ENCODE results near the gene XRCC5. TPM values are rescaled to one million over a fixed set of nuclear protein-coding genes. Genes with fewer than 3 reads are reported as not detected.

Gene XRCC5
- total RNA-seq, 1 donor from 2014 or later = 334 TPM

- DNase-seq (ENCODE audit: low read depth) = peak; percentile 42
These were observed 24.6 kb upstream of the XRCC5 start for GRCh38 chr2:216084547-216084946.

- DNase-seq (ENCODE audit: low read depth) = peak; percentile 71
These were observed 22.8 kb upstream of the XRCC5 start for GRCh38 chr2:216086207-216086893.

GRCh38 chr2:216090369-216090786, 18.8 kb upstream of the XRCC5 start:
- DNase-seq (ENCODE audit: low read depth) = no peak

GRCh38 chr2:216092646-216093045, 16.5 kb upstream of the XRCC5 start:
- DNase-seq (ENCODE audit: low read depth) = no peak

- no peak for DNase-seq (ENCODE audit: low read depth)
These were observed 14.4 kb upstream of the XRCC5 start for GRCh38 chr2:216094701-216095100.

GRCh38 chr2:216098421-216099334, 10.5 kb upstream of the XRCC5 start:
- DNase-seq (ENCODE audit: low read depth) = no peak

GRCh38 chr2:216101109-216101508, 8.0 kb upstream of the XRCC5 start:
- DNase-seq (ENCODE audit: low read depth) = no peak

GRCh38 chr2:216103213-216103612, 5.9 kb upstream of the XRCC5 start:
- no peak for DNase-seq (ENCODE audit: low read depth)

GRCh38 chr2:216104691-216105090, 4.5 kb upstream of the XRCC5 start:
- DNase-seq (ENCODE audit: low read depth) = no peak

- DNase-seq (ENCODE audit: low read depth) = no peak
These were observed 1.8 kb upstream of the XRCC5 start for GRCh38 chr2:216107320-216107719.

- DNase-seq (ENCODE audit: low read depth) = no peak
These were observed 1.4 kb upstream of the XRCC5 start for GRCh38 chr2:216107760-216108159.

- no peak for DNase-seq (ENCODE audit: low read depth)
These were observed 710 bp upstream of the XRCC5 start for GRCh38 chr2:216108310-216108966.

GRCh38 chr2:216109962-216110614, 940 bp downstream of the XRCC5 start:
- peak; percentile 70 for DNase-seq (ENCODE audit: low read depth)

GRCh38 chr2:216110620-216111019, 1.5 kb downstream of the XRCC5 start:
- DNase-seq (ENCODE audit: low read depth) = no peak

- DNase-seq (ENCODE audit: low read depth) = no peak
These were observed 2.0 kb downstream of the XRCC5 start for GRCh38 chr2:216111122-216111521.

GRCh38 chr2:216112926-216113325, 3.8 kb downstream of the XRCC5 start:
- no peak for DNase-seq (ENCODE audit: low read depth)

GRCh38 chr2:216113572-216113971, 4.4 kb downstream of the XRCC5 start:
- DNase-seq (ENCODE audit: low read depth) = no peak

- no peak for DNase-seq (ENCODE audit: low read depth)
These were observed 5.2 kb downstream of the XRCC5 start for GRCh38 chr2:216114382-216114713.

GRCh38 chr2:216114714-216115531, 5.8 kb downstream of the XRCC5 start:
- peak; percentile 98 for DNase-seq (ENCODE audit: low read depth)

- DNase-seq (ENCODE audit: low read depth) = no peak
These were observed 7.3 kb downstream of the XRCC5 start for GRCh38 chr2:216116418-216116817.

Data from renal cortical epithelial cell (primary cell).